ENCODE measurements around the gene LCN1. TPM values are rescaled to one million over a fixed set of nuclear protein-coding genes. Genes with fewer than 3 reads are reported as not detected.

Gene LCN1
- total RNA-seq, 1 experiment from 2014 or later, result not detected

GRCh38 chr9:135487281-135488012 is 33.8 kb upstream of the LCN1 start:
- TF ChIP-seq EZH2 (IDR thresholded peaks at IDR 0.05; ENCODE audit: low read depth), result no peak
- TF ChIP-seq CTCF (conservative IDR thresholded peaks at IDR 0.05), result no peak
- H3K27me3 ChIP-seq (ENCODE audit: insufficient read depth, low read depth), result no peaks in the 10 kb centered on the region
- H2AFZ ChIP-seq, result no peak overlapping the region
- no peaks in the 10 kb centered on the region for H3K9me2 ChIP-seq (ENCODE audit: insufficient read depth)
- intact Hi-C loops (cut with micrococcal nuclease; ENCODE audit: unreplicated experiment), result no loop called here
- CTCF ChIA-PET, result interaction anchor here (0.6 kb wide), 1 partner anchor 66 kb away, joined by 4 read pairs; no protein-coding TSS in a partner anchor
- H4K20me1 ChIP-seq (ENCODE audit: insufficient read depth), result 0 out of 2 replicates have a peak, but pooled peaks cover 3% of the 10 kb centered on the region
- no peaks in the 10 kb centered on the region; the same call in 1 of the 2 replicates for H3F3A ChIP-seq (ENCODE audit: insufficient read depth, low read depth)
- no peak overlapping the region for H3K4me2 ChIP-seq
- H3K4me1 ChIP-seq (replicated peaks; ENCODE audit: insufficient read depth), result no peaks in the 10 kb centered on the region
- 0 out of 2 replicates have a peak, but pooled peaks cover 7% of the 10 kb centered on the region for H3K36me3 ChIP-seq (ENCODE audit: low read depth)
- no TSS peak for BruUV-seq (replicated peaks)
- H3K9me3 ChIP-seq (ENCODE audit: insufficient read depth, low read depth), result no peaks in the 10 kb centered on the region
- no peak overlapping the region for H3K4me3 ChIP-seq
- POLR2A ChIA-PET (ENCODE audit: unreplicated experiment), result no interaction called here
- no peak for DNase-seq
- no peak overlapping the region for H3K27ac ChIP-seq
- peaks cover 8% of the 10 kb centered on the region for H3K79me2 ChIP-seq (ENCODE audit: low read depth)

GRCh38 chr9:135488013-135488330 is 33.3 kb upstream of the LCN1 start:
- intact Hi-C loops (cut with micrococcal nuclease; ENCODE audit: unreplicated experiment), result no loop called here
- no peak for DNase-seq
- H3K4me2 ChIP-seq, result no peak overlapping the region
- no peak overlapping the region for H3K4me3 ChIP-seq
- no peak overlapping the region for H3K27ac ChIP-seq
- no peaks in the 10 kb centered on the region for H3K9me2 ChIP-seq (ENCODE audit: insufficient read depth)
- no peaks in the 10 kb centered on the region; the same call in 1 of the 2 replicates for H3F3A ChIP-seq (ENCODE audit: insufficient read depth, low read depth)
- BruUV-seq (replicated peaks), result no TSS peak
- H2AFZ ChIP-seq, result no peak overlapping the region
- H3K9me3 ChIP-seq (ENCODE audit: insufficient read depth, low read depth), result no peaks in the 10 kb centered on the region
- H3K4me1 ChIP-seq (replicated peaks; ENCODE audit: insufficient read depth), result no peaks in the 10 kb centered on the region
- ChIA-PET CTCF (interaction anchor here (0.6 kb wide), 1 partner anchor 20 kb away, joined by 8 read pairs; no protein-coding TSS in a partner anchor), POLR2A (ENCODE audit: unreplicated experiment) (no interaction called here)
- no peaks in the 10 kb centered on the region for H3K27me3 ChIP-seq (ENCODE audit: insufficient read depth, low read depth)
- peaks cover 5% of the 10 kb centered on the region; the same call in 1 of the 2 replicates for H3K79me2 ChIP-seq (ENCODE audit: low read depth)
- H3K36me3 ChIP-seq (ENCODE audit: low read depth), result 0 out of 2 replicates have a peak, but pooled peaks cover 7% of the 10 kb centered on the region
- 0 out of 2 replicates have a peak, but pooled peaks cover 3% of the 10 kb centered on the region for H4K20me1 ChIP-seq (ENCODE audit: insufficient read depth)
- TF ChIP-seq EZH2 (IDR thresholded peaks at IDR 0.05; ENCODE audit: low read depth) (no peak), CTCF (conservative IDR thresholded peaks at IDR 0.05) (no peak)

GRCh38 chr9:135488527-135488926 is 32.7 kb upstream of the LCN1 start:
- no peak for TF ChIP-seq EZH2 (IDR thresholded peaks at IDR 0.05; ENCODE audit: low read depth)
- TF ChIP-seq CTCF (conservative IDR thresholded peaks at IDR 0.05), result no peak
- no TSS peak for BruUV-seq (replicated peaks)
- Histone ChIP-seq H3K79me2 (ENCODE audit: low read depth) (no peaks in the 10 kb centered on the region), H3K36me3 (ENCODE audit: low read depth) (0 out of 2 replicates have a peak, but pooled peaks cover 7% of the 10 kb centered on the region), H3K4me3 (no peak overlapping the region), H3K9me3 (ENCODE audit: insufficient read depth, low read depth) (no peaks in the 10 kb centered on the region), H2AFZ (no peak overlapping the region), H3K4me1 (replicated peaks; ENCODE audit: insufficient read depth) (no peaks in the 10 kb centered on the region), H3K27me3 (ENCODE audit: insufficient read depth, low read depth) (no peaks in the 10 kb centered on the region), H3K27ac (no peak overlapping the region), H3F3A (ENCODE audit: insufficient read depth, low read depth) (no peaks in the 10 kb centered on the region; the same call in 1 of the 2 replicates), H3K4me2 (no peak overlapping the region), H4K20me1 (ENCODE audit: insufficient read depth) (0 out of 2 replicates have a peak, but pooled peaks cover 3% of the 10 kb centered on the region), H3K9me2 (ENCODE audit: insufficient read depth) (no peaks in the 10 kb centered on the region)
- POLR2A ChIA-PET (ENCODE audit: unreplicated experiment), result no interaction called here
- no peak for DNase-seq
- CTCF ChIA-PET, result interaction anchor here (0.6 kb wide), 1 partner anchor 20 kb away, joined by 8 read pairs; no protein-coding TSS in a partner anchor
- intact Hi-C loops (cut with micrococcal nuclease; ENCODE audit: unreplicated experiment), result no loop called here

All from PC-9 (cell line).